HG03280 (cell line): ENCODE data around the gene NCKIPSD.

ENCODE experiments used
- ATAC-seq: cut with Tn5 transposase; IDR thresholded peaks from one replicate; pipeline ENCODE4 v1.9.1; 2021; ENCODE audit warnings: mild to moderate bottlenecking, moderate library complexity; ENCODE audit not compliant: unreplicated experiment

NCKIPSD gene

DNA sequence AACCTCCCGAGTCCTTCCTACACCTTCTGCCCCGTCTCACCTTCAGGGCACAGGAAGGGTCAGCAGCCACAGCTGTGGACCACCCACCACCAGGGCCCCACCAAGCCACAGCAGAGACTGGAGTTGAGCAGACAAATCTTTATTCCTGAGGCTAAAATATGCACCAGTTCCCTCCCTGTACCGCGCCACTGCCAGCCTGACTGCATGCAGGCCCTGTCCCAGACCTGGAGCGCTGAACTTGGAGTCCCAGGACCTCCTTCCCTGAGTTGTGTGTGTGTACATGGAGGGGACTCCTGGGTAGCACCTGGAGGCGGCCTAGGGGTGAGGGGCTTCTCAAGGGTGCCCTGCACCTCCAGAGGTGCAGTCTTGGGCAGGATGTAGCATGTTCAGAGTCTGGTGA is 60.1 kb downstream of the NCKIPSD start:
- ATAC-seq, result no peak

DNA sequence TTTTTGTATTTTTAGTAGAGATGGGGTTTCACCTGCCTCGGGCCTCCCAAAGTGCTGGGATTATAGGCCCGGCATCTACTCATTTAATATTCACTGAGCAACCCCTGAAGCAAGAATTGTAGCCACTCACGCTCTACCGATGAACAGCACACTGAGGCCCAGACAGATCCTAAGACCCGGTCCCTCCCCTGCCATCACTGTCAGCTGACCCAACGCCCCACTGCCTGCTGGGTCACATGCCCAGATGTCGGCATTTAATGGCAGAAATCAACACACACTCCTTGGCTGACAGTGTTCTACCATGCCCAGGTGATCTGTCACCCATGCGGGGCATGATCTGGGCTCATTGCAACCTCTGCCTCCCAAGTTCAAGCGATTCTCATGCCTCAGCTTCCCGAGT is 60.9 kb downstream of the NCKIPSD start:
- no peak for ATAC-seq

DNA sequence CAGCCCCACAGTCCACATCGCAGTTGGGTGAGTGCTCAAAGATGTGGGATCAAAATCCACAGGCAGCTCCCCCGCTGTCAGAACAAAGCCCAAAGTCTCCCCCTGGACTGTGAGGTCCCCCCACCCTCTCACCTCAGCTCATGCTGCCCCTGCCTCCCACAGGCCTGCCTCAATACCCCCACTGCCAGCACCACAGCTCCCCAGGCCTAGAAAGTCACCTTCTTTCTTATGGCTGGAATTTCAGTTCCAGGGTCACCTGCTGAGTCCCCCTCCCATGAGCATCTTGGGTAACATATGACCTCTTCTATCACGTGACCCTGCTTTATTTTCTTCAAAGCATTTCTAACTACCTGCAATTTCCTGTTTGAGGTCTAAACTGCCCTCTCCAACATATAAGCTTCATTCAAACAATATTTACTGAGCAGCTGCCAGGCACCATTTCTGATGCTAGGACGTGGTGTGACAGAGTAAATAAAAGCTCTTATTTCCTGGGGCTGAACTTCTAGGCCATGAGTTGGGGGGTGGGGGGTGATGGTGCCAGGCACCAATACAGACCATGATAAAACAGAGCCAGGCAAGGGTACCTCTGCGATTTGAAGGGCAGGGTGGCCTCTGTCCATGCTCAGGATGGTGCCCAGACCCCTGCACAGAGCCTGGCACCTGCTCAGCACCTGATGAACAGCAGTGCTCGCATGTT is 61.7 kb downstream of the NCKIPSD start:
- no peak for ATAC-seq
